ENCODE measurements around the gene KCNS3. TPM values are rescaled to one million over a fixed set of nuclear protein-coding genes. Genes with fewer than 3 reads are reported as not detected.
A peak's percentile ranks its signal among the peaks of the same experiment; 100 is the strongest.

KCNS3 gene
- total and polyA plus RNA-seq, 2 of the 13 experiments (the other 11 are each of a cell fraction or from before 2014, with no cell fraction given): not detected

GRCh38 chr2:17830053-17831034, 48.1 kb upstream of the KCNS3 start (continued):
- TF ChIP-seq ZBTB49 (CRISPR knock-in tag; IDR thresholded peaks at IDR 0.05; ENCODE audit: borderline replicate concordance) (no peak), ELK4 (CRISPR knock-in tag; IDR thresholded peaks at IDR 0.05; ENCODE audit: borderline replicate concordance) (no peak), ZNF629 (CRISPR knock-in tag; conservative IDR thresholded peaks at IDR 0.05) (no peak), EED (CRISPR knock-in tag; IDR thresholded peaks at IDR 0.05) (peak; percentile 76; the same call in 1 of the 2 replicates), SRY (CRISPR knock-in tag; IDR thresholded peaks at IDR 0.05) (no peak), BATF2 (CRISPR knock-in tag; IDR thresholded peaks at IDR 0.05) (no peak), RARG (CRISPR knock-in tag; IDR thresholded peaks at IDR 0.05; ENCODE audit: low read depth) (no peak), HDAC6 (IDR thresholded peaks at IDR 0.05; ENCODE audit: low read depth, low read length) (no peak), NFRKB (IDR thresholded peaks at IDR 0.05) (no peak), ZNF576 (CRISPR knock-in tag; IDR thresholded peaks at IDR 0.05) (no peak), HBP1 (CRISPR knock-in tag; IDR thresholded peaks at IDR 0.05; ENCODE audit: low read depth) (no peak), TRAFD1 (CRISPR knock-in tag; IDR thresholded peaks at IDR 0.05; ENCODE audit: borderline replicate concordance) (no peak), ARID2 (CRISPR knock-in tag; IDR thresholded peaks at IDR 0.05; ENCODE audit: borderline replicate concordance) (no peak), ZNF17 (CRISPR knock-in tag; IDR thresholded peaks at IDR 0.05) (no peak), ZBTB46 (CRISPR knock-in tag; IDR thresholded peaks at IDR 0.05; ENCODE audit: borderline replicate concordance) (no peak), IRF1 (CRISPR knock-in tag; IDR thresholded peaks at IDR 0.05; ENCODE audit: low read depth) (no peak)
